ENCODE data around the gene MOV10L1. TPM values are rescaled to one million over a fixed set of nuclear protein-coding genes. Genes with fewer than 3 reads are reported as not detected.
A peak's percentile ranks its signal among the peaks of the same experiment; 100 is the strongest.

The MOV10L1 gene
- total and polyA plus RNA-seq, 10 donors: 0.10 to 0.37 (median 0.15) TPM; not detected in 7

GRCh38 chr22:50153756-50154140 lies 63.9 kb downstream of the MOV10L1 start:
- intact Hi-C loops (cut with DNase I; ENCODE audit: low total_unique reads): loop anchor here (5.0 kb wide), 1 partner anchor 54 kb away; no protein-coding TSS in a partner anchor
- TF ChIP-seq POLR2AphosphoS5 (IDR thresholded peaks at IDR 0.05): no peak
- no peak for TF ChIP-seq POLR2A (IDR thresholded peaks at IDR 0.05)
- TF ChIP-seq CTCF (IDR thresholded peaks at IDR 0.05 in 8 of 11, conservative IDR thresholded peaks at IDR 0.05 in 3 of 11): no peak

GRCh38 chr22:50157709-50158375 lies 68.0 kb downstream of the MOV10L1 start:
- Histone ChIP-seq H3K4me3 (no peak overlapping the region), H3K27me3 (replicated peaks in 1 of 7) (peaks cover 0 to 38% (median 5%) of the 10 kb centered on the region in 7 donors), H3K36me3 (no peaks in the 10 kb centered on the region), H3K9me3 (no peaks in the 10 kb centered on the region), H3K4me1 (no peaks in the 10 kb centered on the region), H3K27ac (no peak overlapping the region)
- intact Hi-C loops (cut with DNase I; ENCODE audit: low total_unique reads): no loop called here
- WGBS, 5 donors: 78 to 85% (median 82%) methylated on average over 19 to 21 of the region's 21 CpGs
- peak; percentile 61 for DNase-seq
- no peak for TF ChIP-seq POLR2A (IDR thresholded peaks at IDR 0.05)
- TF ChIP-seq CTCF (IDR thresholded peaks at IDR 0.05 in 8 of 11, conservative IDR thresholded peaks at IDR 0.05 in 3 of 11): no peak
- TF ChIP-seq POLR2AphosphoS5 (IDR thresholded peaks at IDR 0.05): no peak

More at GRCh38 chr22:50153756-50154140, 63.9 kb downstream of the MOV10L1 start:
- no peak for DNase-seq
- WGBS, 5 donors: 90 to 98% (median 90%) methylated on average over 7 of the region's 7 CpGs
- Histone ChIP-seq H3K4me3 (no peak overlapping the region), H3K27me3 (replicated peaks in 1 of 7) (peaks cover 0 to 22% (median 0%) of the 10 kb centered on the region in 7 donors), H3K27ac (no peak overlapping the region), H3K36me3 (no peaks in the 10 kb centered on the region), H3K4me1 (peaks cover 0 to 7% (median 6%) of the 10 kb centered on the region in 6 donors), H3K9me3 (no peaks in the 10 kb centered on the region)

GRCh38 chr22:50160947-50161346 lies 71.1 kb downstream of the MOV10L1 start:
- intact Hi-C loops (cut with DNase I; ENCODE audit: low total_unique reads): no loop called here
- Histone ChIP-seq H3K27me3 (replicated peaks in 1 of 7) (peaks cover 0 to 60% (median 5%) of the 10 kb centered on the region in 7 donors), H3K4me3 (no peak overlapping the region), H3K36me3 (no peaks in the 10 kb centered on the region), H3K4me1 (no peaks in the 10 kb centered on the region), H3K27ac (no peak overlapping the region), H3K9me3 (no peaks in the 10 kb centered on the region)
- TF ChIP-seq POLR2AphosphoS5 (IDR thresholded peaks at IDR 0.05) (no peak), CTCF (IDR thresholded peaks at IDR 0.05 in 8 of 11, conservative IDR thresholded peaks at IDR 0.05 in 3 of 11) (no peak), POLR2A (IDR thresholded peaks at IDR 0.05) (no peak)
- WGBS, 5 donors: 80 to 91% (median 86%) methylated on average over 7 of the region's 7 CpGs
- DNase-seq: no peak

GRCh38 chr22:50161508-50162390 lies 71.9 kb downstream of the MOV10L1 start:
- TF ChIP-seq POLR2A (IDR thresholded peaks at IDR 0.05): no peak
- TF ChIP-seq POLR2AphosphoS5 (IDR thresholded peaks at IDR 0.05): no peak
- TF ChIP-seq CTCF (IDR thresholded peaks at IDR 0.05 in 8 of 11, conservative IDR thresholded peaks at IDR 0.05 in 3 of 11): no peak
- peaks cover 0 to 60% (median 5%) of the 10 kb centered on the region in 7 donors for H3K27me3 ChIP-seq (replicated peaks in 1 of 7)

More at GRCh38 chr22:50161508-50162390, 71.9 kb downstream of the MOV10L1 start:
- 77 to 89% (median 87%) methylated on average over 13 to 23 of the region's 23 CpGs for WGBS, 5 donors
- no peak for DNase-seq
- Histone ChIP-seq H3K27ac (no peak overlapping the region), H3K36me3 (no peaks in the 10 kb centered on the region), H3K4me1 (no peaks in the 10 kb centered on the region), H3K9me3 (no peaks in the 10 kb centered on the region), H3K4me3 (no peak overlapping the region)
- intact Hi-C loops (cut with DNase I; ENCODE audit: low total_unique reads): no loop called here

All from spleen (tissue), 11 donors.